Left ventricle myocardium inferior (tissue), 1 donor: Measurements from ENCODE around the gene MOB3A. TPM values are rescaled to one million over a fixed set of nuclear protein-coding genes. Genes with fewer than 3 reads are reported as not detected.
A peak's percentile ranks its signal among the peaks of the same experiment; 100 is the strongest.

ENCODE experiments used
- DNase-seq: peaks from one replicate; pipeline ENCODE4 v3.0.0-alpha.2; 2020
- H3K27ac ChIP-seq: fragments of 200-600 bp; replicated peaks from 2 replicates; pipeline ENCODE4 v1.8.0; 2021
- H3K27me3 ChIP-seq: fragments of 200-600 bp; 2 replicates; pipeline ENCODE4 v1.8.0; 2021; ENCODE audit warnings: low read depth
- H3K36me3 ChIP-seq: fragments of 200-600 bp; 2 replicates; pipeline ENCODE4 v1.8.0; 2021
- H3K4me1 ChIP-seq: fragments of 200-600 bp; 2 replicates; pipeline ENCODE4 v1.8.0; 2021
- H3K4me3 ChIP-seq: fragments of 200-600 bp; 2 replicates; pipeline ENCODE4 v1.8.0; 2021; ENCODE audit warnings: mild to moderate bottlenecking, moderate library complexity
- H3K9me3 ChIP-seq: fragments of 200-600 bp; replicated peaks from 2 replicates; pipeline ENCODE4 v1.8.0; 2021
- CTCF ChIP-seq: fragments of 200-600 bp; IDR thresholded peaks from 2 replicates; pipeline ENCODE4 v1.8.0; 2021; ENCODE audit warnings: antibody characterized with exemption, mild to moderate bottlenecking, borderline replicate concordance
- intact Hi-C: fragments of 100-400 bp; cut with micrococcal nuclease; formaldehyde crosslinking; loops from one replicate; pipeline ENCODE4 v1.11.0; 2022
- total RNA-seq: library from RNA; stranded (reverse); fragmentation: NEBNext Ultra II Directional; extraction: Animal tissue kit (Norgen Biotek cat#: 25700); gene quantifications from one replicate; pipeline ENCODE4 v1.2.1, GENCODE V29; 2021
- donor health status: DM: no; HTN: yes; CAD: no; lungs with severe emphysema.

Gene MOB3A
- total RNA-seq, 1 donor from 2014 or later = 16.1 TPM

- peak overlapping the region; percentile 100 for H3K27ac ChIP-seq
- no peaks in the 10 kb centered on the region for H3K27me3 ChIP-seq
- H3K4me1 ChIP-seq = peaks cover 88% of the 10 kb centered on the region
- H3K9me3 ChIP-seq = no peaks in the 10 kb centered on the region
- H3K36me3 ChIP-seq = no peaks in the 10 kb centered on the region
- TF ChIP-seq CTCF = no peak
- intact Hi-C loops = no loop called here
- DNase-seq = no peak
- H3K4me3 ChIP-seq = no peak overlapping the region
Measured at GRCh38 chr19:2056837-2057192, 39.3 kb downstream of the MOB3A start.

GRCh38 chr19:2055931-2056836 is 39.9 kb downstream of the MOB3A start:
- intact Hi-C loops = no loop called here
- H3K9me3 ChIP-seq = no peaks in the 10 kb centered on the region
- TF ChIP-seq CTCF = no peak
- H3K27me3 ChIP-seq = no peaks in the 10 kb centered on the region
- DNase-seq = peak; percentile 71
- H3K4me1 ChIP-seq = peaks cover 91% of the 10 kb centered on the region
- peak overlapping the region; percentile 62 for H3K4me3 ChIP-seq
- no peaks in the 10 kb centered on the region for H3K36me3 ChIP-seq
- H3K27ac ChIP-seq = peak overlapping the region; percentile 100

GRCh38 chr19:2054763-2055162 is 41.4 kb downstream of the MOB3A start:
- H3K4me1 ChIP-seq = peaks cover 87% of the 10 kb centered on the region
- no peaks in the 10 kb centered on the region for H3K27me3 ChIP-seq
- no peak overlapping the region for H3K4me3 ChIP-seq
- H3K9me3 ChIP-seq = no peaks in the 10 kb centered on the region
- intact Hi-C loops = no loop called here
- H3K27ac ChIP-seq = peak overlapping the region; percentile 100
- no peak for DNase-seq
- TF ChIP-seq CTCF = no peak
- no peaks in the 10 kb centered on the region for H3K36me3 ChIP-seq

- peak; percentile 86 for DNase-seq
- Histone ChIP-seq H3K4me1 (peaks cover 87% of the 10 kb centered on the region), H3K27me3 (no peaks in the 10 kb centered on the region), H3K9me3 (no peaks in the 10 kb centered on the region), H3K4me3 (no peak overlapping the region), H3K36me3 (peaks cover 3% of the 10 kb centered on the region), H3K27ac (peak overlapping the region; percentile 100)
- no peak for TF ChIP-seq CTCF
- intact Hi-C loops = no loop called here
Measured at GRCh38 chr19:2053601-2054389, 42.3 kb downstream of the MOB3A start.

GRCh38 chr19:2051773-2052704 is 44.1 kb downstream of the MOB3A start:
- Histone ChIP-seq H3K36me3 (peaks cover 16% of the 10 kb centered on the region), H3K4me1 (peaks cover 87% of the 10 kb centered on the region), H3K4me3 (peak overlapping the region; percentile 96), H3K27me3 (no peaks in the 10 kb centered on the region), H3K27ac (peak overlapping the region; percentile 100), H3K9me3 (no peaks in the 10 kb centered on the region)
- TF ChIP-seq CTCF = no peak
- intact Hi-C loops = no loop called here
- DNase-seq = peak; percentile 72
